IPS-18a (cell line): ENCODE data around the gene ILKAP.

Experiments used
- H3K27ac ChIP-seq: one replicate; pipeline ENCODE4 v1.5.1; 2013; ENCODE audit warnings: low read length
- H3K27me3 ChIP-seq: one replicate; pipeline ENCODE4 v1.6.1; 2013; ENCODE audit warnings: mild to moderate bottlenecking, low read length; ENCODE audit not compliant: control insufficient read depth, insufficient read depth
- H3K36me3 ChIP-seq: one replicate; pipeline ENCODE4 v1.6.1; 2013; ENCODE audit warnings: low read depth, low read length; ENCODE audit not compliant: control insufficient read depth
- H3K4me1 ChIP-seq: one replicate; pipeline ENCODE4 v1.6.1; 2013; ENCODE audit warnings: low read depth, low read length; ENCODE audit not compliant: control insufficient read depth
- H3K4me3 ChIP-seq: one replicate; pipeline ENCODE4 v1.5.1; 2013; ENCODE audit warnings: low read length
- H3K9ac ChIP-seq: one replicate; pipeline ENCODE4 v1.6.1; 2013; ENCODE audit warnings: mild to moderate bottlenecking, low read length, moderate library complexity
- H3K9me3 ChIP-seq: one replicate; pipeline ENCODE4 v1.6.1; 2013; ENCODE audit warnings: low read depth, low read length; ENCODE audit not compliant: control insufficient read depth

The ILKAP gene

DNA sequence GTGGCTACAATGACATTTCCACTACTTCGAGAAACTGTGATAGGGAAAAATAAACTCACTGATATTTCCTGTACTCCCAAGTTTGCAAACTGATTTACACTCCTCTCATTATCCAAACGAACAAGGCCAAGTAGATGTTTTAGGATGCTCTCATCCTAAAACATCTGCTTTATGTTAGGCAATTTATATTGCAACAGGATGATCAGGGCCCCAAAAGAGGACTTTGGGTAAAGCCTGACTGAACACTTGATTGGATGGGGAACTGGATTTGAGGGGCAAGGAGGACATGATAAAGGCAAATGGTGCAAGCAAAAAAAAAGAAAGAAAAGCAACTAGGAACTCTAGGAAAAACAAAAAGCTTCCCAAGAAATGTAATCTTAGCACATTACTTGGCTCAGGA is 38.5 kb upstream of the ILKAP start:
- Histone ChIP-seq H3K27ac (no peak overlapping the region), H3K4me3 (peak overlapping the region; percentile 63), H3K36me3 (no peaks in the 10 kb centered on the region), H3K9me3 (no peaks in the 10 kb centered on the region), H3K9ac (no peak overlapping the region), H3K27me3 (peaks cover 36% of the 10 kb centered on the region), H3K4me1 (peaks cover 4% of the 10 kb centered on the region)

DNA sequence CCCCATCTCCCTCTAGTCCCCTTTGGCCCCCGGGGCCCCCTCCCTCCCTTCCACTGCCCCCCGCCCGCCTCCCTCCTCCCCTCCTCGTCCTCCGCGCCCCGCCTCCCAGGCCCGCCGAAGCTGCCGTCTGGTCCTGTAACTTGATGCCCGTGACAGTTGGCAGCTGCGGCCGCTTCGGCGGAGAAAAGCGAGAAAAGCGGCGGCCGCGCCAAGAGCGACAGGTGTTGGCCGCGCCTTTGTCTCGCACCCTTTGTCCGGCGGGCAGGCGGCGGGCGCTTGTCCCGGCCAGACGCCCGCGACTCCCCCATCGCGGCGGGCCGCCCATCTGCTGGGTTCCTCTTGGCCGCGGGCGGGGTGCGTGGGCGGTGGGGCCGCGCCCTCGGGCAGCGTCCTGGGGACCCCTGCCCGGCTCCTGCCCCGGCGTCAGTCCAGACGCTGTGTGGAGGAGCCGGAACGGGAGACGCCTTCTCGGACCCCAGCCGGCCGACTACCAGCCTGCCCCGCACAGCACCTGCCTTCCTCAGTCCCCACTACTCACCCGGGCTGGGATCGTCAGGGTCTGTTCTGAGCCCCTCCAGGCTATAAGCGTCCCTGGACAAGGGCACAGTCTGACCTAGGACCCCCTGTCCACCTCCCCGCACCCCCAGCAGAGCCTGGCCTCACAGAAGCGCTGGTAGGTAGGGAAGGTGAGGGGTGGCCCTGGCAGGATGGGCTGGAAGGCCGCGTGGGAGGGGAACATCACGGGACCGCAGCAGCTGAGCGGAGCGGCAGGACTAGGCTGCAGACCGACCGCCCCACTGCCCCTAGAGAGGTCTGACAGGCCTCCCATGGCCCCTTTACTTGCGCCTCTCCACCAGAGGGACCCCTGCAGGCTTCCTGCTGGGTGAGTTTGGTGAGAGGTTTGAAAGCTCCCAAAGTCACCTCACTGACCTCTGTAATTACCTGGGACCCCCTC is 37.5 kb upstream of the ILKAP start:
- H3K27ac ChIP-seq = no peak overlapping the region
- H3K27me3 ChIP-seq = peaks cover 46% of the 10 kb centered on the region
- H3K9ac ChIP-seq = peak overlapping the region; percentile 50
- peak overlapping the region; percentile 63 for H3K4me3 ChIP-seq
- H3K36me3 ChIP-seq = no peaks in the 10 kb centered on the region
- H3K9me3 ChIP-seq = no peaks in the 10 kb centered on the region
- H3K4me1 ChIP-seq = peaks cover 4% of the 10 kb centered on the region

DNA sequence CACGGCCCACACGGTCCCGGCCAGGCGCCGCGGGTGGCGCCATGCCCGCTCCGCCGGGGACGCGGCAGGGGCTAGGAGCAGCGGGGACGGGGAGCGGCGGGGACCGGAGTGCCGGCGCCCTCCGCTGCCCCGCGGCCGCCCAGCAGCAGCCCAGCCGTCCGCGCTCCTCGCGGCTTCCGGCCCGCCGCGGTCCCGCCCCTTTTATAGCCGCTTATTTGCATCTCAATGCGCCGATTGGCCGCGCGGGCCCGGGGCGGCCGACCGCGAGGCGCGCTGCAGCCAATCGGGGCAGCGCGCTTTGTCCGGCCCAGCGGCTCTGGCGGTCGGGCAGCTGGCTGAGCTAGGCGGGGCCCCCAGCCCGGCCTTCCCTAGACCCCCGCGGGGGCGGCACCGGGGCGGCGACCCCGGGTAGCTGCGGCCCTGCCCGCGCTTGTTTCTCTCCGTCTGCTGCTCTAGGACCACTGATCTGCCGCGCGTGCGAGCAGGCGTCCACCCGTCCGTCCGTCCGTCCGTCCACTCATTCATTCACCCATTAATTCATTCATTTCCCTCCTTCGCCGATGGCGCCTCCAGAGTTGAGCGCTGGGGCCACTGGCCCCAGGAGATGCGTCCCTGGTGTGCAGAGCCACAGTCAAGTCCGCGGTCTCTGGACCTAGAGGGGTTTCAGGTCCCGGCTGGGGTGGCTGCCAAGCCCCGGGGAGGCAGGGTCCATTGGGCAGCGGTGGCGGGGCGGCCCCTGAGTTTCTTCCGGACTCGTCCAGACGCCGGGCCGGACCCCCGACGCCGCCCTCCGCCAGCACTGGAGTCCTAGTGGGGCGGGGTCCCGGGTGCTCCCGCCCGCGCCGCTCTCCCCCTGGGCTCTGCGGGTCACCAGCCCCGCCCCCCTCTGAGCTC is 36.6 kb upstream of the ILKAP start, which contains the start of gene HES6:
Gene HES6, minus strand, starts transcription at position 176 of the 894 bp plus-strand sequence. Its CDS starts 133 bp downstream, at position 43.
- Histone ChIP-seq H3K27me3 (peaks cover 55% of the 10 kb centered on the region), H3K9ac (peak within 1 kb of the TSS; percentile 50), H3K36me3 (no peaks in the 10 kb centered on the region), H3K9me3 (no peaks in the 10 kb centered on the region), H3K4me1 (peaks cover 4% of the 10 kb centered on the region), H3K27ac (no peak within 1 kb of the TSS), H3K4me3 (peak within 1 kb of the TSS; percentile 63)

DNA sequence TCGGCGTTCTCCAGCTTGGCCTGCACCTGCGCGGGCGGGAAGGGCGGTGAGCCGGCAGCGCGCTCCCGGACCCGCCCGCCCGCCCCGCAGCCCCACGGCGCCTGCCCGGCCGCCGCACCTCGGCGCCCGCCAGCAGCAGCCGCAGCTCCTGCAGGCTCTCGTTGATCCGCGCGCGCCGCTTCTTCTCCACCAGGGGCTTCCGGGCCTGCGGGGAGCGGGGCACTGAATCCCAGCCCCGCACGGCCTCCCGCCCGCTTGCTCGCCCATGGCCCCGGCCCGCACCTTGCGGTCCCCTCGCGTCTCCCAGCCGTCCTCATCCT is 36.0 kb upstream of the ILKAP start:
- peaks cover 56% of the 10 kb centered on the region for H3K27me3 ChIP-seq
- no peak overlapping the region for H3K27ac ChIP-seq
- no peaks in the 10 kb centered on the region for H3K36me3 ChIP-seq
- peaks cover 4% of the 10 kb centered on the region for H3K4me1 ChIP-seq
- no peaks in the 10 kb centered on the region for H3K9me3 ChIP-seq
- no peak overlapping the region for H3K9ac ChIP-seq
- peak overlapping the region; percentile 47 for H3K4me3 ChIP-seq

DNA sequence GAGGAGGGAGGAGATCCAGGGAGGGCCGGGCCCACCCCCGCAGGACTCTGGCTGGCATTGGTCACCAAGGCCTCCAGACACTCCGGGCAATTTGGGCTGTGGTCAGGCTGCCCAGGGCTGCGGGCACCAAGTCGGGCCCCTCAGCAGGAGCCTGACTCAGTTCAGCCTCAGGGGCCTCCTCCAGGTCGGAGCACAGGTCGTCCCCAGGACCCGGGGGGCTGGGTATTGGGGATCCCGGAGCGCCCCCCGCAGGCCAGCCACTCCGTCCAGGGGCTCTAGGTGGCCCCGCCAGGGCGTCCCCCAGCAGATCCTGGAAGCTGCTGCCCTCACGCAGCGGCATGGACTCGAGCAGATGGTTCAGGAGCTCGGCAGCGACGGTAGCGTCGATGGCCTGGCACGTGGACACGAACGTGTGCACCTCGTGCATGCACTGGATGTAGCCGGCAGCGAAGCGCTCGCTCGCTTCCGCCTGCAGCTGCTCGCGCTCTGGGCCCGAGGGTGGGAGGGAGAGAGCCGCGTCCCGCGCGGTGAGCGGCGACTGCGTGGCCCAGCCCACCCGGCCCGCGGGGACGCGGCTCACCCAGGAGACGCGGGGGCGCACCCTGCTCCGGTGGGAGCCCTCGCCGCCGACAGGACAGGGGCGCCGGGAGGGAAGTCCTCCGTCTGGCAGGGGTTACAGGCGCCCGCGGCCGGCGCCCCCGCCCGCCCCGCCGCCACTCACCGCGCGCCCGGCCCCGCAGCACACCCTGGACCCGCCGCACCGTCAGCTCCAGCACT is 35.5 kb upstream of the ILKAP start:
- Histone ChIP-seq H3K27me3 (peaks cover 56% of the 10 kb centered on the region), H3K4me1 (peaks cover 4% of the 10 kb centered on the region), H3K4me3 (peak overlapping the region; percentile 20), H3K36me3 (no peaks in the 10 kb centered on the region), H3K9ac (no peak overlapping the region), H3K9me3 (no peaks in the 10 kb centered on the region), H3K27ac (no peak overlapping the region)

DNA sequence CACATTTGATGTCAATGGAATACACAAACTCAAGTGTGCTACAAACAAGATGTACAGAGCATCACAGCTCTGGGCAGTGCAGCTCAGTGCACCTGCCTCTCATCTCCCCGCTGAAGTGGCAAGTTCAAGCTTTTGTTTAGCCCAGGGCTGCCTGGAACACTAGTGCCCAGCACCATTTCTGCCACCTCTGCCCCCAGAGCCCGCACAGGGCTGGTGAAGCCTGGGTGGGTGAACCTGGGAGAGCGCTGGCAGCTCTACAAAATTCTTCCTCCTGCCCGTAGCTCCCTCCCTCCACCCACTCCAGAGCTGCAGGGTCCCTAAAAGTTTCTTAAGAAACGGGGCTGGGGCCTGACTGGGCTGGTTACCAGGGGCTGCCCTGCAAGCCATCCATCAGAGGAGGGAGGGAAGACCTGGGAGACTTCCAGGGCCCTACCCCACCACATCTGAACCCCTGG is 34.8 kb upstream of the ILKAP start:
- H3K4me3 ChIP-seq = no peak overlapping the region
- H3K27me3 ChIP-seq = peaks cover 56% of the 10 kb centered on the region
- H3K9me3 ChIP-seq = no peaks in the 10 kb centered on the region
- no peak overlapping the region for H3K27ac ChIP-seq
- no peaks in the 10 kb centered on the region for H3K36me3 ChIP-seq
- peaks cover 4% of the 10 kb centered on the region for H3K4me1 ChIP-seq
- H3K9ac ChIP-seq = no peak overlapping the region

DNA sequence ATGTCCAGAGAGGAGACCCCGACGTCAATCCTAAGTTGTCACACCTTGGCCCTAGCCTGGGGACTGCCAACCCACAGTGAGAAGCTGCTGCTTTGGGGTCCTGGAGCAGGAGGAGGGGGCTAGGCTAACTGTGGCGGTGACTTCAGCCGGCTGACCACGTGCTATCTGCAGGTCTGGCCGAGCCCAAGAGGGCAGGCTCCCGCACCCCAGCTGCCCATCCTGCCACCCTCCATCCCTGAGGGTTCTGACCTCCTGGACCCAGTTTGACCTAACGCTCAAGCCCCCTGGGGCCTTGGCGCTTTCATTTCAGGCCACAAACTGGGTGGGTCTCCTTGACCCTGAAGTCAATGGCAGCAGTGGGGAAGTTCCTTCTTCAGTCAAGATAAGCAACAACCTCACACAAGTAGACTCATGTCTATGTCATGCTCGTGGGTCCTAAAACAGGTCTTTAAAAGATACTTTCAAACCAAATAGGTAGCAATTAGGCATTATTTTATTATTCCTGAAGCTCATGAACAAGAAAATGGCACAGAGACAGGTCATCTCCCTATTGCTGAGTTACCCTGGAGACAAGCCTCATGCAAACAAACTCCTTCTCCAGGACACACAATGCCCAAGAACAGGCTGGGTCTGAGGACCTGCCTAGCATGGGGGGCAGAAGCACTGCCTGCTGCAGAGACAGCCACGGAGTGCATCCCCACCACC is 34.1 kb upstream of the ILKAP start:
- Histone ChIP-seq H3K4me1 (peaks cover 4% of the 10 kb centered on the region), H3K4me3 (no peak overlapping the region), H3K27ac (no peak overlapping the region), H3K27me3 (peaks cover 56% of the 10 kb centered on the region), H3K36me3 (no peaks in the 10 kb centered on the region), H3K9ac (no peak overlapping the region), H3K9me3 (no peaks in the 10 kb centered on the region)

DNA sequence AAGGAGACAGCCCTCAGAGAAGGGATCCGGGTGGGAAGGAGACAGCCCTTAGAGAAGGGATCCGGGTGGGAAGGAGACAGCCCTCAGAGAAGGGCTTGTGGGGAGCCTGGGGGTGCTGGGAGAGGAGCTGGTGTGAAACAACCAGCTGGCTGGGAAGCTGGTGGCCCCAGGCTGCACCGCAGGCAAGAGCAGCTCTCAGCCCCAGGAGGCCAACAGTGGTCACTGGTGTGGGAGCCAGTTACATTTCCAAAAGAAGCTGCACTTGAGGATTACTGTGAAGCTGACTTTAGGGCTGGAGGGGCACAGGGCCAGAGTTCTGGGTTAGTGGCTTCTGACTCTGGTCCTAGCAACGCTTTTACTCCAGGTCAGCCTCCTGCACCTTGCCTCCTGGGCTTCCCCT is 33.1 kb upstream of the ILKAP start:
- Histone ChIP-seq H3K27me3 (peaks cover 48% of the 10 kb centered on the region), H3K9ac (no peak overlapping the region), H3K36me3 (no peaks in the 10 kb centered on the region), H3K9me3 (no peaks in the 10 kb centered on the region), H3K4me3 (no peak overlapping the region), H3K27ac (no peak overlapping the region), H3K4me1 (peaks cover 2% of the 10 kb centered on the region)

DNA sequence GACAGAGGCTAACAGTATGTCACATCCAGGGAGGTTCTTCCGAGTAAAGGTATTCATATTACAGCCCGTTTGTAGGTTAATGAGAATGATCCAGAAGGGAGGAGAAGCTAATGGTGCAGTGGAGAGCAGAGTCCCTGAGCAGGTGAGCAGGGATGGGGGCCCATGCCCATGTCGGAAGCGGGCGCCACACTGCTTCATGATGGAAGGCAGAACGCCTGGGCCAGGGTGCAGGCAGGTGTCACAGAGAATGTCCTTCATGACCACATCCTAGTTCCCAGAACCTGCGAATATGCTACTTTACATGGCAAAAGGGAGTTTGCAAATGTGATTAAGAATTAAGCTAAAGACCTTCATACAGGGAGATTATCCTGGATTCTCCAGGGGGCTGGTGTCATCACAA is 32.4 kb upstream of the ILKAP start:
- no peak overlapping the region for H3K4me3 ChIP-seq
- peaks cover 48% of the 10 kb centered on the region for H3K27me3 ChIP-seq
- peaks cover under 1% of the 10 kb centered on the region for H3K4me1 ChIP-seq
- H3K9me3 ChIP-seq = no peaks in the 10 kb centered on the region
- H3K36me3 ChIP-seq = no peaks in the 10 kb centered on the region
- no peak overlapping the region for H3K27ac ChIP-seq
- H3K9ac ChIP-seq = no peak overlapping the region

DNA sequence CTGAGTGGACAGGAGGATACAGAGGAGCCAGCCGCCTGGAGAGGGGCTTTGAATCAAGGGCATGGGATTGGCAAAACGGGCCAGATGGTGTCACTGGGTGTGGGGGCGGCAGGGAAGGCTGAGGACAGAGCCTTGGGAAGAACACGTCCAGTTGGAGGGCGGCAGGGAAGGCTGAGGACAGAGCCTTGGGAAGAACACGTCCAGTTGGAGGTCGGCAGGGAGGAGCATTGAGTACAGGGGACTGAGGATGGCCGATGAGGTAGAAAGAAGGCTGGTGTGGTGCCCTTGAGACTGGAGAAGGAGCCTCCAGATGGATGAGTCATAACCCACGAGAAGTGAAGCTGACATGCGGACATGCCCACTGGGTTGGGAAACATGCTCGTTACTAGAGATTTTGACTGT is 31.8 kb upstream of the ILKAP start:
- peaks cover 54% of the 10 kb centered on the region for H3K27me3 ChIP-seq

More for the DNA sequence above, 31.8 kb upstream of the ILKAP start:
- H3K36me3 ChIP-seq = no peaks in the 10 kb centered on the region
- H3K9ac ChIP-seq = no peak overlapping the region
- H3K27ac ChIP-seq = no peak overlapping the region
- no peak overlapping the region for H3K4me3 ChIP-seq
- no peaks in the 10 kb centered on the region for H3K9me3 ChIP-seq
- peaks cover 3% of the 10 kb centered on the region for H3K4me1 ChIP-seq
